DMS153 treated with DMSO at 0.1 percent for 48 hours (cell line): ENCODE results near the gene ICE2.

Experiments
- DNase-seq: peaks from one replicate; lab custom pipeline; 2025; ENCODE audit not compliant: unreplicated experiment; lab: John Stamatoyannopoulos, UW

Gene ICE2

GRCh38 chr15:60372756-60373155 lies 106.2 kb downstream of the ICE2 start:
- DNase-seq, result no peak

DNA sequence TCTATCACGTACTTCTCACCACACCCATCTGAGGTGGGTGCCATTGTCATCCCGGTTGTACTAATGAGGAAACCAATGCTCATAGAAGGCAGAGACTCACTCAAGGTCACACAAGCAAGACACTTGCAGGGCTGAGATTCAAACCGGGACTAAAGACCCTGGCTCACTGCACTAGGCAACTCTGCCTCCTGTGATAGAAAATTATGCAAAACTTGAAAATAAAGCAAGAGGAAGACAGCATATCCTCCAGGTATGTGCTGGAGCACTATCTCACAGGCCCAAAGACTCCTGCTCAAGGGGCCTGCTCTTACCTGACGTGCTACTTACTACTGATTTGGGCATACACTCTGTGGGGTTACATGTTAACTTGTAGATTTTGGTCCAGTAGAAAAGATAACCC lies 106.7 kb downstream of the ICE2 start:
- no peak for DNase-seq

GRCh38 chr15:60371175-60372051 lies 107.5 kb downstream of the ICE2 start:
- peak; percentile 14 for DNase-seq

DNA sequence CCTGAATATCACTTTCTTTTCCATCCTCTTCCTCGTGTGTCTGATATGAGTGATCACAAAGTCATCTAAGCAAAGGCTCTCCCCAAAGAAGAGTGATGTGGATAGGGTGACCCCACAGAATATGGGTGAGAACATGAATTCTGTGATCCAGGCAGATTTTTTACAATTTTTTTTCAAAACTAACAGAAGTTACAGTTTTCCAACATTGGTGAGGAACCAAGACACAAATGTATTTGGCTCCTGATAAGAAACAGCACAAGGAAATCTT lies 108.1 kb downstream of the ICE2 start:
- no peak for DNase-seq

DNA sequence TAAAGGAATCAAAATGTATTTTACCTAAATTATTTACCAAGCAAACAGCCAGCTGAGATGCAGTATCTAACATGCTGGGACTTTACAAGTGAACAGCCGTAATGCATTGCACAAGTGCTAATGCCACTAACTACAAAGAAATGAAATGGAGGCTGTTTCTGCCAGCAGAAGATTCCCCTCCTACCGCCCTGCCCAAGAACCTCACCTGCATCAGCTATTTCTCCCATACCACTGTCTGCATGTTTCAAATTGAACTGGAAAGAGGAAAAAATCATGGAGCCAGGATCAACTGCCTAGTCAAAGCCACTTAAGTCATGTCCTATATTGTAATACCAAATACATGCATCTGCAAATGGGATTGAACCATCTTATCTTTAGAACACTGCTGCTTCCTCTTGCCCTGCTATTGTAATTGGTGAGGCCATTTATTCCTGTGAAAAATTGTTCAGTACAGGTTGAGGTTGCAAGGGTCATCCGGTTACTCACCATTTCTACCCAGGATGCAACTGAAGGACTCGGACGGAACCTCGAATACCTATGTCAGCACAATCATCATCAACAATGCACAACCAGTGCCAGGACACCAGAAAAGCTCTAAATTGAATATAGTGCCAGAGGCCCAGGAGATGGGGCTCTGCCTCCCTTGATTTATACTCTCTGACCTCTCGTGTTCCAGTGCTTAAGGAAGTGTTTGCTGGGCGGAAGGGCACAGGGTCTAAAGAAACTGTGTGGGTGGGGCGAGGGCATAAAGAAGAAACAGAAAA lies 108.7 kb downstream of the ICE2 start:
- no peak for DNase-seq

- DNase-seq, result no peak
Measured at GRCh38 chr15:60369696-60370095, 109.2 kb downstream of the ICE2 start.
